ENCODE measurements around the gene FHDC1. TPM values are rescaled to one million over a fixed set of nuclear protein-coding genes. Genes with fewer than 3 reads are reported as not detected.

Gene FHDC1
- total RNA-seq, 1 donor from 2014 or later: 22.3 TPM

GRCh38 chr4:152949930-152950329 lies 13.8 kb downstream of the FHDC1 start:
- peak overlapping the region; percentile 23 for H3K27ac Mint-ChIP-seq (ENCODE audit: unreplicated experiment)
- no peak overlapping the region for H3K4me3 Mint-ChIP-seq (ENCODE audit: unreplicated experiment)
- no peaks in the 10 kb centered on the region for H3K27me3 Mint-ChIP-seq (ENCODE audit: unreplicated experiment)
- TF ChIP-seq, protein P1, sequence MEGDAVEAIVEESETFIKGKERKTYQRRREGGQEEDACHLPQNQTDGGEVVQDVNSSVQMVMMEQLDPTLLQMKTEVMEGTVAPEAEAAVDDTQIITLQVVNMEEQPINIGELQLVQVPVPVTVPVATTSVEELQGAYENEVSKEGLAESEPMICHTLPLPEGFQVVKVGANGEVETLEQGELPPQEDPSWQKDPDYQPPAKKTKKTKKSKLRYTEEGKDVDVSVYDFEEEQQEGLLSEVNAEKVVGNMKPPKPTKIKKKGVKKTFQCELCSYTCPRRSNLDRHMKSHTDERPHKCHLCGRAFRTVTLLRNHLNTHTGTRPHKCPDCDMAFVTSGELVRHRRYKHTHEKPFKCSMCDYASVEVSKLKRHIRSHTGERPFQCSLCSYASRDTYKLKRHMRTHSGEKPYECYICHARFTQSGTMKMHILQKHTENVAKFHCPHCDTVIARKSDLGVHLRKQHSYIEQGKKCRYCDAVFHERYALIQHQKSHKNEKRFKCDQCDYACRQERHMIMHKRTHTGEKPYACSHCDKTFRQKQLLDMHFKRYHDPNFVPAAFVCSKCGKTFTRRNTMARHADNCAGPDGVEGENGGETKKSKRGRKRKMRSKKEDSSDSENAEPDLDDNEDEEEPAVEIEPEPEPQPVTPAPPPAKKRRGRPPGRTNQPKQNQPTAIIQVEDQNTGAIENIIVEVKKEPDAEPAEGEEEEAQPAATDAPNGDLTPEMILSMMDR (IDR thresholded peaks at IDR 0.05): no peak
- peaks cover 71% of the 10 kb centered on the region for H3K4me1 Mint-ChIP-seq (ENCODE audit: unreplicated experiment)
- H3K36me3 Mint-ChIP-seq (ENCODE audit: unreplicated experiment): peaks cover 41% of the 10 kb centered on the region
- DNase-seq (ENCODE audit: extremely low spot score, unreplicated experiment): no peak
- no peaks in the 10 kb centered on the region for H3K9me3 Mint-ChIP-seq (ENCODE audit: unreplicated experiment)

GRCh38 chr4:152950402-152951274 lies 14.5 kb downstream of the FHDC1 start:
- peaks cover 39% of the 10 kb centered on the region for H3K36me3 Mint-ChIP-seq (ENCODE audit: unreplicated experiment)
- TF ChIP-seq, protein P1 (IDR thresholded peaks at IDR 0.05): no peak
- H3K27me3 Mint-ChIP-seq (ENCODE audit: unreplicated experiment): no peaks in the 10 kb centered on the region
- DNase-seq (ENCODE audit: extremely low spot score, unreplicated experiment): no peak
- peak overlapping the region; percentile 81 for H3K27ac Mint-ChIP-seq (ENCODE audit: unreplicated experiment)
- H3K9me3 Mint-ChIP-seq (ENCODE audit: unreplicated experiment): no peaks in the 10 kb centered on the region
- H3K4me3 Mint-ChIP-seq (ENCODE audit: unreplicated experiment): peak overlapping the region; percentile 11
- peaks cover 71% of the 10 kb centered on the region for H3K4me1 Mint-ChIP-seq (ENCODE audit: unreplicated experiment)

DNA sequence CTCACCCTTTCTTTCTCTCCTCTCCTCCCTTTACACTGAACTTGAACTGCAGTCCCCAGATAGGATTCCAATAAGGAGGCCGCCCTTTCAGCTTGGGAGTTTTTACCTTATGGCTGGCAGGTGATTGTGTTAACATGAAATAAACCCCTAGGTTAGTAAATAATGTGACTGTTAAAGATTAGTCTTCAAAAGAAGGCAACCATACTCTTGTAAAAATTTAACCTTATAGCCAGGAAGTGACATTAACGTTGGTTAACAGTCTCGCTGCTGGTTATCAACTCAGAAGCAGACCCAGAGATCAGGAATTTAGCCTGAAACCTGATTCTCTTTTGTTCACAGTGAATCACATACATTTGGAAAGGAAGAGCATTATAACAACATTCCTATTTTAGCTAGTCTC lies 15.2 kb downstream of the FHDC1 start:
- TF ChIP-seq, protein P1 (IDR thresholded peaks at IDR 0.05): no peak
- Mint-ChIP-seq H3K4me3 (ENCODE audit: unreplicated experiment) (peak overlapping the region; percentile 11), H3K9me3 (ENCODE audit: unreplicated experiment) (no peaks in the 10 kb centered on the region), H3K27me3 (ENCODE audit: unreplicated experiment) (no peaks in the 10 kb centered on the region), H3K4me1 (ENCODE audit: unreplicated experiment) (peaks cover 71% of the 10 kb centered on the region), H3K36me3 (ENCODE audit: unreplicated experiment) (peaks cover 32% of the 10 kb centered on the region), H3K27ac (ENCODE audit: unreplicated experiment) (peak overlapping the region; percentile 81)
- no peak for DNase-seq (ENCODE audit: extremely low spot score, unreplicated experiment)

GRCh38 chr4:152953514-152953913 lies 17.4 kb downstream of the FHDC1 start:
- Mint-ChIP-seq H3K27me3 (ENCODE audit: unreplicated experiment) (no peaks in the 10 kb centered on the region), H3K9me3 (ENCODE audit: unreplicated experiment) (no peaks in the 10 kb centered on the region), H3K27ac (ENCODE audit: unreplicated experiment) (no peak overlapping the region), H3K4me3 (ENCODE audit: unreplicated experiment) (no peak overlapping the region), H3K36me3 (ENCODE audit: unreplicated experiment) (peaks cover 34% of the 10 kb centered on the region), H3K4me1 (ENCODE audit: unreplicated experiment) (peaks cover 72% of the 10 kb centered on the region)
- TF ChIP-seq, protein P1 (IDR thresholded peaks at IDR 0.05): no peak
- no peak for DNase-seq (ENCODE audit: extremely low spot score, unreplicated experiment)

GRCh38 chr4:152954741-152955140 lies 18.6 kb downstream of the FHDC1 start:
- peaks cover 79% of the 10 kb centered on the region for H3K4me1 Mint-ChIP-seq (ENCODE audit: unreplicated experiment)
- no peak overlapping the region for H3K4me3 Mint-ChIP-seq (ENCODE audit: unreplicated experiment)
- H3K9me3 Mint-ChIP-seq (ENCODE audit: unreplicated experiment): no peaks in the 10 kb centered on the region
- peaks cover 34% of the 10 kb centered on the region for H3K36me3 Mint-ChIP-seq (ENCODE audit: unreplicated experiment)
- no peaks in the 10 kb centered on the region for H3K27me3 Mint-ChIP-seq (ENCODE audit: unreplicated experiment)
- no peak for DNase-seq (ENCODE audit: extremely low spot score, unreplicated experiment)
- H3K27ac Mint-ChIP-seq (ENCODE audit: unreplicated experiment): no peak overlapping the region
- TF ChIP-seq, protein P1 (IDR thresholded peaks at IDR 0.05): no peak

All from osteocyte (in vitro differentiated cells).